Fibroblast of pulmonary artery (primary cell): ENCODE results near the gene MTO1.

Source experiments
- DNase-seq: peaks from one replicate; pipeline ENCODE4 v3.0.0-alpha.2; 2010; ENCODE audit warnings: low read depth
- H3K4me3 ChIP-seq: replicated peaks from 2 replicates; pipeline ENCODE4 v1.5.1; 2011; ENCODE audit warnings: low read depth, mild to moderate bottlenecking, control low read depth, low read length, moderate library complexity
- CTCF ChIP-seq: IDR thresholded peaks from 2 replicates; pipeline ENCODE4 v1.5.1; 2011; ENCODE audit warnings: mild to moderate bottlenecking, control low read depth, low read length, inconsistent platforms; ENCODE audit errors: missing control alignments

The MTO1 gene

GRCh38 chr6:73461537-73462350 is at the start of gene MTO1:
Gene MTO1 (plus strand): TSS chr6:73461737. CDS start chr6:73461855, 118 bp downstream.
- TF ChIP-seq CTCF, result no peak
- H3K4me3 ChIP-seq, result peak within 1 kb of the TSS; percentile 96

GRCh38 chr6:73413102-73413501 is 48.4 kb upstream of the MTO1 start:
- H3K4me3 ChIP-seq, result no peak overlapping the region
- TF ChIP-seq CTCF, result no peak
- no peak for DNase-seq

More at GRCh38 chr6:73461537-73462350, at the start of gene MTO1:
- DNase-seq, result peak; percentile 94

- DNase-seq, result no peak
- no peak overlapping the region for H3K4me3 ChIP-seq
- no peak for TF ChIP-seq CTCF
These were observed 43.3 kb upstream of the MTO1 start for GRCh38 chr6:73418081-73418741.

- no peak overlapping the region for H3K4me3 ChIP-seq
- no peak for DNase-seq
- no peak for TF ChIP-seq CTCF
These were observed 40.0 kb upstream of the MTO1 start for GRCh38 chr6:73421534-73421933.

- no peak for TF ChIP-seq CTCF
- DNase-seq, result no peak
- H3K4me3 ChIP-seq, result no peak overlapping the region
These were observed 26.3 kb upstream of the MTO1 start for GRCh38 chr6:73435236-73435635.

- no peak for DNase-seq
- H3K4me3 ChIP-seq, result no peak overlapping the region
- TF ChIP-seq CTCF, result no peak
These were observed 18.0 kb upstream of the MTO1 start for GRCh38 chr6:73443555-73443954.
